ENCODE data around the gene GLRX5.
A peak's percentile ranks its signal among the peaks of the same experiment; 100 is the strongest.
"Not testable (repeated sequence)": the region's sequence is repeated elsewhere in the genome, so short reads cannot be mapped to it uniquely, and the experiment has no call there.

Gene GLRX5

GRCh38 chr14:95500201-95500681 lies 34.6 kb upstream of the GLRX5 start:
- DNase-seq: no peak

GRCh38 chr14:95500772-95501401 lies 34.0 kb upstream of the GLRX5 start:
- no peak for DNase-seq

GRCh38 chr14:95502381-95502950 lies 32.4 kb upstream of the GLRX5 start:
- DNase-seq: peak; percentile 44

DNA sequence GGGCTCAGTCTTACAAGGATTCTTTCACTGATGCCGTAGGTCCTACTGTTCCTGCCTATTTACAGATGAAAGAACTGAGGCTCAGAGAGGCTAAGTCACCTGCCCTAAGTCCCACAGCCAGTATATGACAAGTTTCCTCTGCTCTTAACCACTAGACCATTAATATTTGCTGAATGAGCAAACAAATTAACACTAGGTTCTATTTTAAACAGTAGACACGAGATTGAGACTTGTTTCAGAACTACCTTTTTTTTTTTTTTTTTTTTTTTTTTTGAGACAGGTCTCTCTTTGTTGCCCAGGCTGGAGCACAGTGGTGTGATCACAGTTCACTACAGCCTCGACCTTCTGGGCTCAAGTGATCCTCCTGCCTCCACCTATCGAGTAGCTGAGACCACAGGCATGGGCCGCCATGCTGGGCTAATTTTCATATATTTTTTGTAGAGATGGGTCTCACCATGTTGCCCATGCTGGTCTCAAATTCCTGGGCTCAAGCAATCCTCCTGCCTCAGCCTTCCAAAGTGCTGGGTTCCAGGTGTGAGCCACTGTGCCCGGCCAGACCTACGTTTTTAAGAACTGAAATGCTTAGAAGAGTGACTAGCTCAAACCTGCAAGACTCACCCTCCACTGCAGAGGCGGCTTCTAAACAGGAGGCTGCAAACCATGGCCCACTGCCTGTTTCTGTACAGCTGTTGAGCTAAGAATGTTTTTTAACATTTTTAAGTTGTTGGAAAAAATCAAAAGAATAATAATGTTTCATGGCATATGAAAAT lies 31.3 kb upstream of the GLRX5 start:
- DNase-seq: no peak

DNA sequence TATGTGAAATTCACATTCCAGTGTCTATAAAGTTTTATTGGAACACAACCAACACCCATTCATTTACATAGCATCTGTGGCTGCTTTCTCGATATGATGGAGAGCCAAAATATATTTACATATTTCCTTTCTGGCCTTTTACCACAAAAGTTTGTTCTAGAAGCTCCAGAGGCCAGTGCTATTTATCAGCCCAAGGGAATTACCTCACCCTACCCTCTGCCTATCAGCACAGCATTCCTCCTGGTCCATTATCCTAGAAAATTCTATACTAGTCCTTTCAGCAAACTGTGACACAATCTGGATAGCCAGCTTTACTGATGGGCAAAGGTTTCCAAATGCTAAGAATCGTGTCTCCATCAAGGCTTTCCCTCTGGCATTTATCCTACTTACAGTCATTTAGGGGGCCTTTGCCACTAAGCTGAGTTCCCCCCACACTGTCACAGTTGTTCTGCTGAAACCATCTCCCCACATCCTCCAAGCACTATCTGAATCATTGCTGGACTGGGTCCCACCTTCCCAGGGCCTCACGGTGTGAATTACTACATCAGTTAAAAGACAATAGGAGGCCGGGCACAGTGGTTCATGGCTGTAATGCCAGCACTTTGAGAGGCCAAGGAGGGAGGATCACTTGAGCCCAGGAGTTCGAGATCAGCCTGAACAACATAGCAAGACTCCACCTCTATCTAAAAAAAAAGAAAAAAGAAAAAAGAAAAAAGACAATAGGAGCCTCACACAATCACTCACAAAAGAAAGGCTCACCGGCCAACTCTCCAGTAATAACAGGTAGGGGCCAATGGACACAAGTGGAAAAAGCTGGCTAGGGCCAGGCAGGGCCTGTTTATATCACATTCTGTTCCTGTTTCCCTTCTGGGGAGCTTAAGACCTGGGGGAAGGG lies 30.5 kb upstream of the GLRX5 start:
- DNase-seq: no peak

DNA sequence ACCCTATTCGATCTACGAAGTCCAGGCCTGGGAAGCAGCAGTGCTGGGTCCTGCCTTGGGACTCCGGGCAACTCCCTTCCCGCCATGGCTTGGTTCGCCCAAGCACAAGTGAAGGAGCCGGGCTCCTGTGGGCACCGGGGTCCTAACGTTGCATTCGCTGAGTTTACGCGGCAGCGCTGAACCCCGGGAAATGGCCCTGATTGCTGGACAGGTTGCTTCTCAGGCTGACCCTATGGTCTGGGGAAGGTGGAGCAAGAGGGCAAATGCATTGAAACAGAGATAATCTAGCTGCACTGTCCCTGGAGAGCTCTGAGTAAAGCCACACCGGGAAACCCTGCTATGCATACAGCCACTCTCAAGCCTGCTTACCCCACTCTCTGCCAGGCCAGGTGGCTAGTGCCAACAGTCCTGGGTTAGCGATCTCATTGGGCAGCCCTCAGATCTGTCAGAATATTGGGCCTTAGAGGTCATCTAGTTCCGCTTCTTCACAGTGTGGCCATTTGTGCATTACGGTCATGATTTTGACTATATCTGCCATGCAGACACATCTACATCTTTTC lies 29.7 kb upstream of the GLRX5 start:
- no peak for DNase-seq

- DNase-seq: peak; percentile 92
Measured at GRCh38 chr14:95507174-95507573, 27.7 kb upstream of the GLRX5 start.

- DNase-seq: no peak
Measured at GRCh38 chr14:95507701-95508103, 27.1 kb upstream of the GLRX5 start.

- no peak for DNase-seq
Measured at GRCh38 chr14:95508377-95508776, 26.5 kb upstream of the GLRX5 start.

DNA sequence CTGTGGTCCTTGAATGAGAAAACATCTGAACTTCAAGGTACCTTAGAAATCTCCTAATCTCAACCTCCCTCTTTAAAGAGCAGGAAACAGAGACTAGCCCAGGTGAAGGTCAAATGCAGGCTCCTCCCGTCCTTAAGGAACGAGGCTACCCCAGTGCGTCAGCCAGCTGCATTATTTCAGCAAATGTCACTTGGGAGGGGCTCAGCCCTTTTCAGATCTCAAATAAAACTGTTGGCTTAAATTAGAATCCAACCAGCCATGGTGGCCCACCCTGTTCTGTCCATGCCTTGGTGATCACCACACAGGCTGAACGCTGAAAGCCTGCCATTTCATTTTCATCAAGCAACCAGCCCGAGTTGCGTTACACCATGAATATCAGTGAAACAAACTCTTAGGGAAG lies 25.4 kb upstream of the GLRX5 start:
- DNase-seq: no peak

DNA sequence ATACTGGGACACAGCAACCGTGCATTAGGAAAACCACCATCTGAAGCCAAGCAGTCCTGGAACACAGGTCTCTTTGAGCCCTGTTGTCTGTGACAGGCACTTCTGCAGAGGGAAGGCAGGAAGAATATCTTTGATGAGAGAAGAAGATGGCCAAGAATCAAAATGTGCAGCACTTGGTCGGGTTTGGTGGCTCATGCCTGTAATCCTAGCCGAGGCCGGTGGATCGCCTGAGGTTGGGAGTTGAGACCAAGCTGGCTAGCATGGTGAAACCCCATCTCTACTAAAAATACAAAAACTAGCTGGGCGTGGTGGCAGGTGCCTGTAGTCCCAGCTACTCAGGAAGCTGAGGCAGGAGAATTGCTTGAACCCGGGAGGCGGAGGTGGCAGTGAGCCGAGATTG lies 24.5 kb upstream of the GLRX5 start:
- not testable (repeated sequence) for DNase-seq

DNA sequence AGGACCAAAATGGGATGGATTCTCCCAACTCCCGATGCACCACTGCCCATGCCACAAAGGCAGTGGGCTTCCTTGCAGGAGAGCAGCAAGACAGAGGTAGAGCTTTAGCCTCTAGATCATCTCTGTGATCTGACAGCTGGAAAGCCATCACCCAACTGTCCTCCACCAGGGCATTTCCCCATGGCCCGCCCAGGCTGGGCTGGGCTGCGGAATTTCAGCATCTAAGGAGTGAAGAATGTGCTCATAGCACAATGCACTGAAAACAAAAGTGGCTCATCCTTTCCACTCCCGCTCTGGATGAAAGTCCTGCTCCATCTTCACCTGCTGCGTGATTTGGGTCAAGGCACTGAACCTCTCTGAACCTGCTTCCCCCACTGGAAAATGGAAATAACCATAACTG lies 24.0 kb upstream of the GLRX5 start:
- DNase-seq: no peak

DNA sequence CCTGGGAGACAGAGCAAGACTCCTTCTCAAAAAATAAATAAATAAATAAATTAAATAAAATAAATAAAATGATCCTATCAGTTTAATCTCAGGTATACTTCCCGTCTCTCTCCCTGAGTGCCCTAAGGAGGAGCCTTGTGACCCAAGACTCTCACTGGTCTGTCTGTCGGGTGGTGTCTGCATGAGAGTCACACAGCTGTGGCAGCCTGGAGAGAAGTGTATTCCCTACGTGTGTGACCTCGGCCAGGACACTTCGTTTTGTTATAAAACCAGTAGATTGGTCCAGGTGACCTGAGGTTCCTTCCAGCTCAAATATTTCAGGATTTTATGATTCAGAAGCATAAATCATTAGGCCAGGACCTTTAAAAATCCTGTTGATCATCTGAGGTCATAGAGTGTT lies 23.2 kb upstream of the GLRX5 start:
- DNase-seq: no peak

DNA sequence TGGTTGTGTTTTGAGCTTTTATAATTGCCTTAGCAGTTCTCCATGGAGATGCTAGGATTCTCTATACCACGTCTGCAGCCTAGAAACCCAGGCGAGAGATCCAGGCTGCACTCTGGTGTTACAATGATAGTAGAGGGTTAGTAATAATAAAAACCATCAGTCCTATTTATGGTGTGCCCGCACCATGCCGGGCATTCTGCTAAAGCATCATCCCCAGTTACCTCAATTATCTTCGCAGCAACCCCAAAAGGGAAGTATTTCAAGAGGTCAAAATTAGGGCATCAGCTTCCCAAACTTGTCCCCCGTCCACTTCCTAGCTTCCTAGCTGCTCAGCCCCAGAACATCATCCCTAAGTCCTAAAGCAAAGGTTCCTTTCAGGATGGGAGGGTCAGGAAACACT lies 21.6 kb upstream of the GLRX5 start:
- no peak for DNase-seq

- DNase-seq: no peak
Measured at GRCh38 chr14:95514131-95515079, 20.4 kb upstream of the GLRX5 start.

- DNase-seq: peak; percentile 33
Measured at GRCh38 chr14:95515080-95515489, 19.8 kb upstream of the GLRX5 start.

- DNase-seq: peak; percentile 94
Measured at GRCh38 chr14:95515596-95516552, 19.0 kb upstream of the GLRX5 start.

GRCh38 chr14:95516554-95517181 lies 18.2 kb upstream of the GLRX5 start, which contains the start of gene SYNE3:
Gene SYNE3 (minus strand): TSS chr14:95516650. CDS start chr14:95475821, 40,829 bp downstream.
- DNase-seq: peak; percentile 68

DNA sequence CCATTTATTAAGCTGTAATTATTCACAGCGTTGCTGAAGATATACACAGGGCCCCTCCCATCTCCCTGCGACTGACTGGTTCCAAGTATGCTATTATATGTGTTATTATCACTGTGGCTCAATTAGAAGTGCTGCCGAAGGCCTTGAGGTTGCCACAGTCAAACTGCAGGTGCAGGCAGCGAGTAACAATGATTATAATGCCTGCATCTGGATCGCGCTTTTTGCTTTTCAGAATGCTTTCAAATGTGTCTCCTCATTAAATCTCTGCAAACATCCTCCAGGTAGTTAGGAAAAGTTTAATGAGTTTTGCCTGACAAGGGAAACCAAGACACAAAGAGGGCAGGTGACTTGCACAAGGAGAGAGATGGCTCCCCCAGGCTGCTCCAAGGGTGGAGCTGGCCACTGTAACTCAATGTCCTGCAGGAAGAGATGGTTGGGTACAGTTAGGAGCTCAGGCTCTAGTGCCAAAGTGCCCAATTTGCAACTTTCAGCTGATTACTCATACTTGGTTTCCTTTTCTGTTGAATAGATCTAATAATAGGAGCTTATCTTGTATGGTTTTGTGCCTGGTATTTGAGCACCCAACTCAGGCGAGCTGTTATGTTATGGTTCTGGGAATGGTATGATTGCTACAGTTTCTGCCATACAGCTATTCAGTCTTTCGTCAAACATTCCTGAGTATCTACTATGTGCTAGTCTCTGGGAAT lies 16.7 kb upstream of the GLRX5 start:
- DNase-seq: peak; percentile 54

All from suppressor macrophage treated with lipopolysaccharide for 4 hours (primary cell).